Ovary (tissue), 3 donors: ENCODE results near the gene STX16.

Experiments
- EP300 ChIP-seq: sonication (generic); formaldehyde crosslinking; IDR thresholded peaks from one replicate; pipeline ENCODE4 v1.6.1; 2017; ENCODE audit warnings: antibody characterized with exemption
- POLR2A ChIP-seq: fragments of 450-650 bp; IDR thresholded peaks from one replicate; pipeline ENCODE4 v1.6.1; 2017; ENCODE audit warnings: antibody characterized with exemption, mild to moderate bottlenecking, moderate library complexity
- TF ChIP-seq, protein P1 (sequence below), 3 donors: fragments of 450-650 bp in 2 of 3; fragments of 200-600 bp in 1 of 3; IDR thresholded peaks; one replicate each; pipeline versions ENCODE4 v1.5.1 to v1.8.0; 2016 to 2022; ENCODE audit warnings: antibody characterized with exemption in 3 of 3, mild to moderate bottlenecking in 1 of 3
- donor health status: DM: no; HTN: no; CAD: no.

- TF ChIP-seq, protein P1, sequence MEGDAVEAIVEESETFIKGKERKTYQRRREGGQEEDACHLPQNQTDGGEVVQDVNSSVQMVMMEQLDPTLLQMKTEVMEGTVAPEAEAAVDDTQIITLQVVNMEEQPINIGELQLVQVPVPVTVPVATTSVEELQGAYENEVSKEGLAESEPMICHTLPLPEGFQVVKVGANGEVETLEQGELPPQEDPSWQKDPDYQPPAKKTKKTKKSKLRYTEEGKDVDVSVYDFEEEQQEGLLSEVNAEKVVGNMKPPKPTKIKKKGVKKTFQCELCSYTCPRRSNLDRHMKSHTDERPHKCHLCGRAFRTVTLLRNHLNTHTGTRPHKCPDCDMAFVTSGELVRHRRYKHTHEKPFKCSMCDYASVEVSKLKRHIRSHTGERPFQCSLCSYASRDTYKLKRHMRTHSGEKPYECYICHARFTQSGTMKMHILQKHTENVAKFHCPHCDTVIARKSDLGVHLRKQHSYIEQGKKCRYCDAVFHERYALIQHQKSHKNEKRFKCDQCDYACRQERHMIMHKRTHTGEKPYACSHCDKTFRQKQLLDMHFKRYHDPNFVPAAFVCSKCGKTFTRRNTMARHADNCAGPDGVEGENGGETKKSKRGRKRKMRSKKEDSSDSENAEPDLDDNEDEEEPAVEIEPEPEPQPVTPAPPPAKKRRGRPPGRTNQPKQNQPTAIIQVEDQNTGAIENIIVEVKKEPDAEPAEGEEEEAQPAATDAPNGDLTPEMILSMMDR (IDR thresholded peaks at IDR 0.05) = no peak
- TF ChIP-seq POLR2A (no peak), EP300 (no peak)
These were observed 21.9 kb upstream of the STX16 start for GRCh38 chr20:58629215-58629580.
